ENCODE results near the gene NUDT21. TPM values are rescaled to one million over a fixed set of nuclear protein-coding genes. Genes with fewer than 3 reads are reported as not detected.

Gene NUDT21
- total RNA-seq, 1 donor from 2014 or later: 38.1 TPM

- TF ChIP-seq POLR2AphosphoS5 (IDR thresholded peaks at IDR 0.05; ENCODE audit: insufficient read depth in 1 of 2, low read depth in 1 of 2) (no peak), CTCF (IDR thresholded peaks at IDR 0.05) (no peak), POLR2A (IDR thresholded peaks at IDR 0.05) (no peak)
- H3K36me3 ChIP-seq: peaks cover 0 to 44% of the 10 kb centered on the region in 2 donors
- intact Hi-C loops (cut with DNase I): no loop called here
Measured at GRCh38 chr16:56462064-56462796, 11.1 kb upstream of the NUDT21 start.

GRCh38 chr16:56460101-56460500 lies 9.0 kb upstream of the NUDT21 start:
- H3K9me3 ChIP-seq: no peaks in the 10 kb centered on the region
- no peak overlapping the region for H3K4me3 ChIP-seq
- no peaks in the 10 kb centered on the region for H3K27me3 ChIP-seq
- no peak overlapping the region for H3K27ac ChIP-seq
- DNase-seq (ENCODE audit: extremely low spot score in 2 of 2): no peak
- H3K4me1 ChIP-seq: no peaks in the 10 kb centered on the region
- intact Hi-C loops (cut with DNase I): no loop called here
- H3K36me3 ChIP-seq: peaks cover 0 to 40% of the 10 kb centered on the region in 2 donors
- TF ChIP-seq POLR2A (IDR thresholded peaks at IDR 0.05): no peak
- TF ChIP-seq POLR2AphosphoS5 (IDR thresholded peaks at IDR 0.05; ENCODE audit: insufficient read depth in 1 of 2, low read depth in 1 of 2): no peak
- TF ChIP-seq CTCF (IDR thresholded peaks at IDR 0.05): no peak

More at GRCh38 chr16:56462064-56462796, 11.1 kb upstream of the NUDT21 start:
- no peaks in the 10 kb centered on the region for H3K4me1 ChIP-seq
- H3K4me3 ChIP-seq: no peak overlapping the region
- no peaks in the 10 kb centered on the region for H3K27me3 ChIP-seq
- no peaks in the 10 kb centered on the region for H3K9me3 ChIP-seq
- H3K27ac ChIP-seq: no peak overlapping the region
- no peak for DNase-seq (ENCODE audit: extremely low spot score in 2 of 2)

DNA sequence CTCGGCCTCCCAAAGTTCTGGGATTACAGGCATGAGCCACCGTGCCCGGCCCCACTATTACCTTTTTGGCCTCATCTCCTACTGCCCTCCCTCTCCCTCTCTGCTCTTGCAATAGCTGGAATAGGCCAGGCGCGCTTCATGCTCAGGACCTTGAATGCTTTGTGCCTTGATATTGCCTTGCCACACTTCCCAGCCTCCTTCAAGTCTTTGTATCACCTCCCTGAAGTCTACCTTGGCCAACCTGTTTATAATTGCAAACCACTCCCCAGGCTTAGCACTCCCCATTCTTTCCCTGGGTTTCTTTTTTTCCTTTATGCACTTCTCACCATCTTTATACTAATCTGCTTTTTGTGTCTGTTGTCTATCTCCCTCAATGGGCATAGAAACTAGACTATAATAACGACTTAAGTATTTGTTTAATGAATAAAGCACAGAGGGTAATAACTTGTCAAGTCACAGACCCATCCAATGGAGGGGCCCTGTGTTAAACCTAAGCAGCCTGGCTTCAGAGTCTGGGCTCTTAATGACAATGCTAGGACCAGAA lies 6.9 kb upstream of the NUDT21 start:
- Histone ChIP-seq H3K4me1 (peaks cover 4% of the 10 kb centered on the region), H3K27ac (no peak overlapping the region), H3K4me3 (no peak overlapping the region), H3K27me3 (no peaks in the 10 kb centered on the region), H3K9me3 (no peaks in the 10 kb centered on the region), H3K36me3 (peaks cover 0 to 50% of the 10 kb centered on the region in 2 donors)
- TF ChIP-seq POLR2A (IDR thresholded peaks at IDR 0.05) (no peak), CTCF (IDR thresholded peaks at IDR 0.05) (no peak), POLR2AphosphoS5 (IDR thresholded peaks at IDR 0.05; ENCODE audit: insufficient read depth in 1 of 2, low read depth in 1 of 2) (no peak)
- DNase-seq (ENCODE audit: extremely low spot score in 2 of 2): no peak
- intact Hi-C loops (cut with DNase I): no loop called here

DNA sequence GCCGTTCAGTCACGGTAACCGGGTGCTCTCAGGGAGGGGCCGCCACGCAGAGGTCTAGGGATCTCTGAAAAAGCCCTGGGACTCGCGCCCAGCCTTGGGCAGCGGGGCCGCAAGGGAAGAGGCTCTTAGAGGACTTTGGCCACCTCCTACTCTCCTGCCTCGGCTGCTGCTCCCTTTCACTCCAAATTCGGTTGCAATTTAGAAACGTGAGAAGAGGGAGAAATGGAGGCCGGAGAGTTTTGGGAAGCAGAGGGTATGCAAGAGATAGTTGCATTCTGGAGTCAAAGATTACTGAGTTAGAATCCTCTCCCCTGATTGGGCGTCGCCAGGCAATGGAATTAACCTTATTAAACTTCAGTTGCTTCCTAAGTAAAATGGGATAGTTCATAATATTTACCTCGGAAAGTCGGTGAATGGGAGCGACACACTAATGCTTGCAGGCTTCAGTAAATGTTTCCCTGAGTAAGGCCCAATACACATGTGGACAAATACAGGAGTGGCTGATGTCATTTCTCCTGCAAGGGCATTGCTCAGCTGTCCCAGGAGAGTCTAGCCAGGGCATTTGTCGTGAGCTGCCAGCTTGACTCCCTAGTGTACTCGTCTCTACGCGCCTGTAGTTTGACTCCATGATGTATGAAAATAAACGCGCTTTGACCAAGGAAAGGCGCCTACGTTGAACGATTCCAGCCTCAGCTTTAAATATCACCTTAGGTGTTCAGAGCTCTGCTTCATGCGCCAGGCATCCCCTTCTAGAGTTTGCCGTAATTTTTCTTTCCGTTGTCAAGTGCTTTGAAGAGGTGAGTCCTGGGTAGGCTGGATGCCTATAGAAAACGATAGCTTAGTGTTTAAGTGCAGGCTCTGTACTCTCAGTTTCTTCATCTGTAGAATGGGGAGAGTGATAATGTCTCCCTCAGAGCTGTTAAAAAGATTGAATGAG lies 889 bp upstream of the NUDT21 start:
- intact Hi-C loops (cut with DNase I): no loop called here
- no peaks in the 10 kb centered on the region for H3K27me3 ChIP-seq
- H3K4me1 ChIP-seq: peaks cover 42% of the 10 kb centered on the region
- peak in 1 of 2 donors; percentile 87 for DNase-seq (ENCODE audit: extremely low spot score in 2 of 2)
- H3K27ac ChIP-seq: peak overlapping the region; percentile 68
- peaks cover 0 to 32% of the 10 kb centered on the region in 2 donors for H3K36me3 ChIP-seq
- peak overlapping the region; percentile 66 to 72 for H3K4me3 ChIP-seq
- H3K9me3 ChIP-seq: no peaks in the 10 kb centered on the region
- TF ChIP-seq CTCF (IDR thresholded peaks at IDR 0.05) (no peak), POLR2AphosphoS5 (IDR thresholded peaks at IDR 0.05; ENCODE audit: insufficient read depth in 1 of 2, low read depth in 1 of 2) (no peak), POLR2A (IDR thresholded peaks at IDR 0.05) (no peak)

Data from vagina (tissue), 2 donors.